ENCODE results near the gene EMX1.

DNA sequence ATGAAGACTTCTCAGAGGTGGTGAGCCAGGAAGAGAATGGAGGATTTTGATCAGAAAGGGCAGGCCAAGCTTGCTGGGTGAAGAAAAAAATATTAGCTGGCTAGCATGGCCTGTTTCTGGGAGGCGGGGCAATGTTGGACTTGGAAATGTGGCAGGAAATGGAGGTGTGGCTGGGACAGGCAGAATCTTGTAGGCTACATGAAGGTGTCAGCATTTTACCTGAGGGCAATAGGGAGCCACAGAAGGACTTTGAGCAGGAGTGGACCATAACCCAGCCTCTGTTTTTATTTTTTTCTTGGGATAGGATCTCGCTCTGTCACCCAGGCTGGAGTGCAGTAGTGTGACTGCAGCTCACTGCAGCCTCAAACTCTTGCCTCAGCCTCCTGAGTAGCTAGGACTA is 31.7 kb downstream of the EMX1 start:
- TF ChIP-seq, protein P1, sequence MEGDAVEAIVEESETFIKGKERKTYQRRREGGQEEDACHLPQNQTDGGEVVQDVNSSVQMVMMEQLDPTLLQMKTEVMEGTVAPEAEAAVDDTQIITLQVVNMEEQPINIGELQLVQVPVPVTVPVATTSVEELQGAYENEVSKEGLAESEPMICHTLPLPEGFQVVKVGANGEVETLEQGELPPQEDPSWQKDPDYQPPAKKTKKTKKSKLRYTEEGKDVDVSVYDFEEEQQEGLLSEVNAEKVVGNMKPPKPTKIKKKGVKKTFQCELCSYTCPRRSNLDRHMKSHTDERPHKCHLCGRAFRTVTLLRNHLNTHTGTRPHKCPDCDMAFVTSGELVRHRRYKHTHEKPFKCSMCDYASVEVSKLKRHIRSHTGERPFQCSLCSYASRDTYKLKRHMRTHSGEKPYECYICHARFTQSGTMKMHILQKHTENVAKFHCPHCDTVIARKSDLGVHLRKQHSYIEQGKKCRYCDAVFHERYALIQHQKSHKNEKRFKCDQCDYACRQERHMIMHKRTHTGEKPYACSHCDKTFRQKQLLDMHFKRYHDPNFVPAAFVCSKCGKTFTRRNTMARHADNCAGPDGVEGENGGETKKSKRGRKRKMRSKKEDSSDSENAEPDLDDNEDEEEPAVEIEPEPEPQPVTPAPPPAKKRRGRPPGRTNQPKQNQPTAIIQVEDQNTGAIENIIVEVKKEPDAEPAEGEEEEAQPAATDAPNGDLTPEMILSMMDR (conservative IDR thresholded peaks at IDR 0.05; ENCODE audit: low read length): no peak
- no peak for TF ChIP-seq EZH2phosphoT487 (IDR thresholded peaks at IDR 0.05; ENCODE audit: borderline replicate concordance, low read depth, low read length)
